GM23338 (cell line): ENCODE data around the gene SOAT1. TPM values are rescaled to one million over a fixed set of nuclear protein-coding genes. Genes with fewer than 3 reads are reported as not detected.

Experiments used
- EZH2phosphoT487 ChIP-seq: fragments of 200-600 bp; sonication (generic); IDR thresholded peaks from one replicate; pipeline ENCODE4 v1.8.1; 2018; ENCODE audit warnings: antibody characterized with exemption; ENCODE audit not compliant: unreplicated experiment
- JUNB ChIP-seq: IDR thresholded peaks from one replicate; pipeline ENCODE4 v1.6.1; 2016; ENCODE audit warnings: antibody characterized with exemption; ENCODE audit not compliant: unreplicated experiment
- NANOG ChIP-seq: IDR thresholded peaks from 2 replicates; pipeline ENCODE4 v1.6.1; 2016; ENCODE audit warnings: antibody characterized with exemption, borderline replicate concordance
- STAT1 ChIP-seq: IDR thresholded peaks from one replicate; pipeline ENCODE4 v1.6.1; 2016; ENCODE audit warnings: antibody characterized with exemption; ENCODE audit not compliant: unreplicated experiment
- ZNF114 ChIP-seq: fragments of 250-450 bp; sonication (Bioruptor Pico); IDR thresholded peaks from 2 replicates; pipeline ENCODE4 v1.5.0; 2020; ENCODE audit warnings: mild to moderate bottlenecking, moderate library complexity
- ZNF331 ChIP-seq: fragments of 250-450 bp; sonication (Bioruptor Pico); IDR thresholded peaks from 2 replicates; pipeline ENCODE4 v1.5.0; 2020; ENCODE audit warnings: low read depth, mild to moderate bottlenecking, moderate library complexity
- polyA plus RNA-seq: library from polyadenylated mRNA; unstranded; fragments of >200 nt; fragmentation: Nextera tagmentation; extraction: Ambion mirVana; gene quantifications from 2 replicates; pipeline ENCODE4 v1.2.1, GENCODE V29; 2016
- total RNA-seq: library from RNA; depleted of rRNA; stranded (reverse); fragments of >200 nt; shearing (Covaris generic); gene quantifications from 2 replicates; pipeline ENCODE4 v1.2.3, GENCODE V29; 2014
- TF ChIP-seq, protein P1 (sequence below): IDR thresholded peaks from one replicate; pipeline ENCODE4 v1.6.1; 2018; ENCODE audit warnings: antibody characterized with exemption; ENCODE audit not compliant: unreplicated experiment
- TF ChIP-seq, protein P2 (sequence below): fragments of 250-450 bp; sonication (Bioruptor Pico); IDR thresholded peaks from 2 replicates; pipeline ENCODE4 v1.5.0; 2020; ENCODE audit warnings: mild to moderate bottlenecking, moderate library complexity

The SOAT1 gene
- total and polyA plus RNA-seq, 2 experiments from 2014 or later = 1.3 to 2.6 TPM

DNA sequence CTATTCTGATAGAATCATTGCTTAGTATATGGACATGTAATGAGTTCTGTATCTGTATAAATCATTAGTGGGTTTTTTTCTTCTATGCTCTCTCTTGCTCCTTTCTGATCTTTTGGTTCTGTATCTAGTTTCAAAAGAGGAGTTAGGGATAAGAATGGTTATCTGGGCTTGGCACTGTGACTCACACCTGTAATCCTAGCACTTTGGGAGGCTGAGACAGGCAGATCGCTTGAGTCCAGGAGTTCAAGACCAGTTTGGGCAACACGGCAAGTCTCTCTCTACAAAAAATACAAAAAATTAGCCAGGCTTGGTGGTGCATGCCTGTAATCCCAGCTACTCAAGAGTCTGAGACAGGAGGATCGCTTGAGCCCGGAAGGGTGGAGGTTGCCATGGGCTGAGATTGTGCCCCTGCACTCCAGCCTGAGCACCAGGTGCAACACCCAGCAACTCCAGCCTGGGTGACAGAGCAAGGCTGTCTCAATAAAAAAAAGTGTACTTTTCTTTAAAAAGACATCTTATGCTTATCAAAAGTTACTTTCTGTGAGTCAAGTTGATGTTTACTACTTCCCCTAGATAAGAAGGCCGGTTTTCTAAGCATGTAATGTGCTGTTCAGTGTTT, 44.5 kb downstream of the SOAT1 start (continued):
- TF ChIP-seq, protein P1, sequence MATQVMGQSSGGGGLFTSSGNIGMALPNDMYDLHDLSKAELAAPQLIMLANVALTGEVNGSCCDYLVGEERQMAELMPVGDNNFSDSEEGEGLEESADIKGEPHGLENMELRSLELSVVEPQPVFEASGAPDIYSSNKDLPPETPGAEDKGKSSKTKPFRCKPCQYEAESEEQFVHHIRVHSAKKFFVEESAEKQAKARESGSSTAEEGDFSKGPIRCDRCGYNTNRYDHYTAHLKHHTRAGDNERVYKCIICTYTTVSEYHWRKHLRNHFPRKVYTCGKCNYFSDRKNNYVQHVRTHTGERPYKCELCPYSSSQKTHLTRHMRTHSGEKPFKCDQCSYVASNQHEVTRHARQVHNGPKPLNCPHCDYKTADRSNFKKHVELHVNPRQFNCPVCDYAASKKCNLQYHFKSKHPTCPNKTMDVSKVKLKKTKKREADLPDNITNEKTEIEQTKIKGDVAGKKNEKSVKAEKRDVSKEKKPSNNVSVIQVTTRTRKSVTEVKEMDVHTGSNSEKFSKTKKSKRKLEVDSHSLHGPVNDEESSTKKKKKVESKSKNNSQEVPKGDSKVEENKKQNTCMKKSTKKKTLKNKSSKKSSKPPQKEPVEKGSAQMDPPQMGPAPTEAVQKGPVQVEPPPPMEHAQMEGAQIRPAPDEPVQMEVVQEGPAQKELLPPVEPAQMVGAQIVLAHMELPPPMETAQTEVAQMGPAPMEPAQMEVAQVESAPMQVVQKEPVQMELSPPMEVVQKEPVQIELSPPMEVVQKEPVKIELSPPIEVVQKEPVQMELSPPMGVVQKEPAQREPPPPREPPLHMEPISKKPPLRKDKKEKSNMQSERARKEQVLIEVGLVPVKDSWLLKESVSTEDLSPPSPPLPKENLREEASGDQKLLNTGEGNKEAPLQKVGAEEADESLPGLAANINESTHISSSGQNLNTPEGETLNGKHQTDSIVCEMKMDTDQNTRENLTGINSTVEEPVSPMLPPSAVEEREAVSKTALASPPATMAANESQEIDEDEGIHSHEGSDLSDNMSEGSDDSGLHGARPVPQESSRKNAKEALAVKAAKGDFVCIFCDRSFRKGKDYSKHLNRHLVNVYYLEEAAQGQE = no peak
- TF ChIP-seq, protein P2, sequence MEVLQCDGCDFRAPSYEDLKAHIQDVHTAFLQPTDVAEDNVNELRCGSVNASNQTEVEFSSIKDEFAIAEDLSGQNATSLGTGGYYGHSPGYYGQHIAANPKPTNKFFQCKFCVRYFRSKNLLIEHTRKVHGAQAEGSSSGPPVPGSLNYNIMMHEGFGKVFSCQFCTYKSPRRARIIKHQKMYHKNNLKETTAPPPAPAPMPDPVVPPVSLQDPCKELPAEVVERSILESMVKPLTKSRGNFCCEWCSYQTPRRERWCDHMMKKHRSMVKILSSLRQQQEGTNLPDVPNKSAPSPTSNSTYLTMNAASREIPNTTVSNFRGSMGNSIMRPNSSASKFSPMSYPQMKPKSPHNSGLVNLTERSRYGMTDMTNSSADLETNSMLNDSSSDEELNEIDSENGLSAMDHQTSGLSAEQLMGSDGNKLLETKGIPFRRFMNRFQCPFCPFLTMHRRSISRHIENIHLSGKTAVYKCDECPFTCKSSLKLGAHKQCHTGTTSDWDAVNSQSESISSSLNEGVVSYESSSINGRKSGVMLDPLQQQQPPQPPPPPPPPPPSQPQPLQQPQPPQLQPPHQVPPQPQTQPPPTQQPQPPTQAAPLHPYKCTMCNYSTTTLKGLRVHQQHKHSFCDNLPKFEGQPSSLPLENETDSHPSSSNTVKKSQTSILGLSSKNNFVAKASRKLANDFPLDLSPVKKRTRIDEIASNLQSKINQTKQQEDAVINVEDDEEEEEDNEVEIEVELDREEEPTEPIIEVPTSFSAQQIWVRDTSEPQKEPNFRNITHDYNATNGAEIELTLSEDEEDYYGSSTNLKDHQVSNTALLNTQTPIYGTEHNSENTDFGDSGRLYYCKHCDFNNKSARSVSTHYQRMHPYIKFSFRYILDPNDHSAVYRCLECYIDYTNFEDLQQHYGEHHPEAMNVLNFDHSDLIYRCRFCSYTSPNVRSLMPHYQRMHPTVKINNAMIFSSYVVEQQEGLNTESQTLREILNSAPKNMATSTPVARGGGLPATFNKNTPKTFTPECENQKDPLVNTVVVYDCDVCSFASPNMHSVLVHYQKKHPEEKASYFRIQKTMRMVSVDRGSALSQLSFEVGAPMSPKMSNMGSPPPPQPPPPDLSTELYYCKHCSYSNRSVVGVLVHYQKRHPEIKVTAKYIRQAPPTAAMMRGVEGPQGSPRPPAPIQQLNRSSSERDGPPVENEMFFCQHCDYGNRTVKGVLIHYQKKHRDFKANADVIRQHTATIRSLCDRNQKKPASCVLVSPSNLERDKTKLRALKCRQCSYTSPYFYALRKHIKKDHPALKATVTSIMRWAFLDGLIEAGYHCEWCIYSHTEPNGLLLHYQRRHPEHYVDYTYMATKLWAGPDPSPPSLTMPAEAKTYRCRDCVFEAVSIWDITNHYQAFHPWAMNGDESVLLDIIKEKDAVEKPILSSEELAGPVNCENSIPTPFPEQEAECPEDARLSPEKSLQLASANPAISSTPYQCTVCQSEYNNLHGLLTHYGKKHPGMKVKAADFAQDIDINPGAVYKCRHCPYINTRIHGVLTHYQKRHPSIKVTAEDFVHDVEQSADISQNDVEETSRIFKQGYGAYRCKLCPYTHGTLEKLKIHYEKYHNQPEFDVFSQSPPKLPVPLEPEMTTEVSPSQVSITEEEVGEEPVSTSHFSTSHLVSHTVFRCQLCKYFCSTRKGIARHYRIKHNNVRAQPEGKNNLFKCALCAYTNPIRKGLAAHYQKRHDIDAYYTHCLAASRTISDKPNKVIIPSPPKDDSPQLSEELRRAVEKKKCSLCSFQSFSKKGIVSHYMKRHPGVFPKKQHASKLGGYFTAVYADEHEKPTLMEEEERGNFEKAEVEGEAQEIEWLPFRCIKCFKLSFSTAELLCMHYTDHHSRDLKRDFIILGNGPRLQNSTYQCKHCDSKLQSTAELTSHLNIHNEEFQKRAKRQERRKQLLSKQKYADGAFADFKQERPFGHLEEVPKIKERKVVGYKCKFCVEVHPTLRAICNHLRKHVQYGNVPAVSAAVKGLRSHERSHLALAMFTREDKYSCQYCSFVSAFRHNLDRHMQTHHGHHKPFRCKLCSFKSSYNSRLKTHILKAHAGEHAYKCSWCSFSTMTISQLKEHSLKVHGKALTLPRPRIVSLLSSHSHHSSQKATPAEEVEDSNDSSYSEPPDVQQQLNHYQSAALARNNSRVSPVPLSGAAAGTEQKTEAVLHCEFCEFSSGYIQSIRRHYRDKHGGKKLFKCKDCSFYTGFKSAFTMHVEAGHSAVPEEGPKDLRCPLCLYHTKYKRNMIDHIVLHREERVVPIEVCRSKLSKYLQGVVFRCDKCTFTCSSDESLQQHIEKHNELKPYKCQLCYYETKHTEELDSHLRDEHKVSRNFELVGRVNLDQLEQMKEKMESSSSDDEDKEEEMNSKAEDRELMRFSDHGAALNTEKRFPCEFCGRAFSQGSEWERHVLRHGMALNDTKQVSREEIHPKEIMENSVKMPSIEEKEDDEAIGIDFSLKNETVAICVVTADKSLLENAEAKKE (CRISPR knock-in tag) = no peak
- TF ChIP-seq NANOG (no peak), STAT1 (no peak), JUNB (no peak), EZH2phosphoT487 (no peak), ZNF114 (no peak), ZNF331 (CRISPR knock-in tag) (no peak)
